ENCODE results near the gene EIF5A.

GRCh38 chr17:7357381-7357780 is 50.0 kb downstream of the EIF5A start:
- TF ChIP-seq, protein P1, sequence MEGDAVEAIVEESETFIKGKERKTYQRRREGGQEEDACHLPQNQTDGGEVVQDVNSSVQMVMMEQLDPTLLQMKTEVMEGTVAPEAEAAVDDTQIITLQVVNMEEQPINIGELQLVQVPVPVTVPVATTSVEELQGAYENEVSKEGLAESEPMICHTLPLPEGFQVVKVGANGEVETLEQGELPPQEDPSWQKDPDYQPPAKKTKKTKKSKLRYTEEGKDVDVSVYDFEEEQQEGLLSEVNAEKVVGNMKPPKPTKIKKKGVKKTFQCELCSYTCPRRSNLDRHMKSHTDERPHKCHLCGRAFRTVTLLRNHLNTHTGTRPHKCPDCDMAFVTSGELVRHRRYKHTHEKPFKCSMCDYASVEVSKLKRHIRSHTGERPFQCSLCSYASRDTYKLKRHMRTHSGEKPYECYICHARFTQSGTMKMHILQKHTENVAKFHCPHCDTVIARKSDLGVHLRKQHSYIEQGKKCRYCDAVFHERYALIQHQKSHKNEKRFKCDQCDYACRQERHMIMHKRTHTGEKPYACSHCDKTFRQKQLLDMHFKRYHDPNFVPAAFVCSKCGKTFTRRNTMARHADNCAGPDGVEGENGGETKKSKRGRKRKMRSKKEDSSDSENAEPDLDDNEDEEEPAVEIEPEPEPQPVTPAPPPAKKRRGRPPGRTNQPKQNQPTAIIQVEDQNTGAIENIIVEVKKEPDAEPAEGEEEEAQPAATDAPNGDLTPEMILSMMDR (IDR thresholded peaks at IDR 0.05 in 4 of 5, conservative IDR thresholded peaks at IDR 0.05 in 1 of 5): no peak
- TF ChIP-seq POLR2A (IDR thresholded peaks at IDR 0.05): no peak

Data from gastrocnemius medialis (tissue), 4 donors.